ENCODE measurements around the gene DMAC1.

The DMAC1 gene

GRCh38 chr9:7816021-7816420 is 16.4 kb upstream of the DMAC1 start:
- TF ChIP-seq, protein P1, sequence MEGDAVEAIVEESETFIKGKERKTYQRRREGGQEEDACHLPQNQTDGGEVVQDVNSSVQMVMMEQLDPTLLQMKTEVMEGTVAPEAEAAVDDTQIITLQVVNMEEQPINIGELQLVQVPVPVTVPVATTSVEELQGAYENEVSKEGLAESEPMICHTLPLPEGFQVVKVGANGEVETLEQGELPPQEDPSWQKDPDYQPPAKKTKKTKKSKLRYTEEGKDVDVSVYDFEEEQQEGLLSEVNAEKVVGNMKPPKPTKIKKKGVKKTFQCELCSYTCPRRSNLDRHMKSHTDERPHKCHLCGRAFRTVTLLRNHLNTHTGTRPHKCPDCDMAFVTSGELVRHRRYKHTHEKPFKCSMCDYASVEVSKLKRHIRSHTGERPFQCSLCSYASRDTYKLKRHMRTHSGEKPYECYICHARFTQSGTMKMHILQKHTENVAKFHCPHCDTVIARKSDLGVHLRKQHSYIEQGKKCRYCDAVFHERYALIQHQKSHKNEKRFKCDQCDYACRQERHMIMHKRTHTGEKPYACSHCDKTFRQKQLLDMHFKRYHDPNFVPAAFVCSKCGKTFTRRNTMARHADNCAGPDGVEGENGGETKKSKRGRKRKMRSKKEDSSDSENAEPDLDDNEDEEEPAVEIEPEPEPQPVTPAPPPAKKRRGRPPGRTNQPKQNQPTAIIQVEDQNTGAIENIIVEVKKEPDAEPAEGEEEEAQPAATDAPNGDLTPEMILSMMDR (IDR thresholded peaks at IDR 0.05) = no peak
- no peaks in the 10 kb centered on the region for H3K9me3 ChIP-seq
- H3K4me1 ChIP-seq = no peaks in the 10 kb centered on the region
- no peaks in the 10 kb centered on the region for H3K36me3 ChIP-seq
- H3K27me3 ChIP-seq = no peaks in the 10 kb centered on the region
- DNase-seq = no peak
- H3K27ac ChIP-seq = no peak overlapping the region
- intact Hi-C loops (cut with DNase I; ENCODE audit: low total_unique reads) = no loop called here
- H3K4me3 ChIP-seq = no peak overlapping the region

DNA sequence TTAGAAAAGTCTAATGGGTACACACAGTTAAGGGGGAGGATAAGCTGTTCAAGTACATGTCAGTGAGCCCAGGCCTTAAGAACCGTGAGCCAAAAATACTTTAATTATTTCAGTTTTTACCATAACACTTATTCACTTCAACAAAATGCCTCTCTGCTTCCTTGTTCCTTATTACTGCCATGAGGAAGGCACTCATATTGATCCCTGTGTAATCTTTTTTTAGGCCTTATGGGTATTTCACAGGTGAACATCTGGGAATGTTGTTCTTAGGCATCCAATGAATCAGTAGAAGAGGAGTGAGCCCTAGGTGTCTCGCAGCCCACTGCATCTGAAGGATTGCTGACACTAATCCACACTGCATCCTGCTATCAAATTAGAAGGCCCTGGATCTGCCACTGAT is 13.5 kb upstream of the DMAC1 start:
- Histone ChIP-seq H3K27ac (no peak overlapping the region), H3K36me3 (no peaks in the 10 kb centered on the region), H3K4me1 (no peaks in the 10 kb centered on the region), H3K4me3 (no peak overlapping the region), H3K27me3 (no peaks in the 10 kb centered on the region), H3K9me3 (no peaks in the 10 kb centered on the region)
- TF ChIP-seq, protein P1 (IDR thresholded peaks at IDR 0.05) = no peak
- intact Hi-C loops (cut with DNase I; ENCODE audit: low total_unique reads) = no loop called here
- no peak for DNase-seq

DNA sequence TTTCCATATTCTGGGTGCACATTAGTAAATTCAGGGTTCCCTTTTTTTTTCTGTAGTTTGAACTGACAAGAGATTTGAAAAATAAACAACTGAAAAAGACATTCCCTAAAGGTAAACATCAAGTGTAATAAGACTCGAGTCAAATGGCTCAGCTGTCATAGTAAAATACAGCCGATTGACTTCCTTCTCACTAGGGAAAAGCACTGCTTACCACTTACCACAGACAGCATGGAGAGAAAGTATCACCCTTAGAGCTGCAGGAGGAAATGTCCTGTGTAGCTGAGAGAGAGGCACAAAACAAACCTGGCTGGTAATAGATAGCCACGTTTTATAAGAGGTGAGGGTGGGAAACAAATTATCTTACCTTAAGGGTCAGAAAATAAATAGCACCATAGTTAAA is 12.1 kb upstream of the DMAC1 start:
- no peaks in the 10 kb centered on the region for H3K27me3 ChIP-seq
- intact Hi-C loops (cut with DNase I; ENCODE audit: low total_unique reads) = no loop called here
- TF ChIP-seq, protein P1 (IDR thresholded peaks at IDR 0.05) = no peak
- H3K4me1 ChIP-seq = no peaks in the 10 kb centered on the region
- H3K27ac ChIP-seq = no peak overlapping the region
- no peaks in the 10 kb centered on the region for H3K9me3 ChIP-seq
- no peak overlapping the region for H3K4me3 ChIP-seq
- H3K36me3 ChIP-seq = no peaks in the 10 kb centered on the region
- DNase-seq = no peak

DNA sequence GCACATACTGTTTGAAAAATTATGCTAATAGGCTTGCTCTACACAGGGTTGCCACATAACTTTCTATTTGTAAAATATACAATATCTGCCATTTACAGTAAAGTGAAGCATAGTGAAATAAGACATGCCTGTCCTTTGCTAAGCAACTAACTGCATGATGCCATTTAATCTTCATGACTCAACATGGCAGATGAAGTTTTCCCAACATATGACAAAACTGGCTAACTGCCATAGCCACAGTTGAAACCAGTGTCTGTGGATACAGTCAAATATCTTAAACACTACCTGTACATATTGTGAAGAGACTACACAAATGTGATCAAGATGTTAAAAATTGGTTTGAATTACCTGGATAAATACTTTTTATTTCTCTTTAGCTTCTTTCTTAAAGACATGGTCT is 3.1 kb upstream of the DMAC1 start:
- Histone ChIP-seq H3K36me3 (no peaks in the 10 kb centered on the region), H3K9me3 (no peaks in the 10 kb centered on the region), H3K4me3 (no peak overlapping the region), H3K27me3 (no peaks in the 10 kb centered on the region), H3K4me1 (peaks cover 0 to 15% (median 8%) of the 10 kb centered on the region in 4 donors), H3K27ac (no peak overlapping the region)
- TF ChIP-seq, protein P1 (IDR thresholded peaks at IDR 0.05) = no peak
- DNase-seq = no peak
- intact Hi-C loops (cut with DNase I; ENCODE audit: low total_unique reads) = no loop called here

GRCh38 chr9:7799944-7800285 is 337 bp upstream of the DMAC1 start:
- no peaks in the 10 kb centered on the region for H3K9me3 ChIP-seq
- peaks cover 0 to 15% (median 8%) of the 10 kb centered on the region in 4 donors for H3K4me1 ChIP-seq
- no peaks in the 10 kb centered on the region for H3K27me3 ChIP-seq
- H3K27ac ChIP-seq = peak overlapping the region; percentile 77 to 83
- TF ChIP-seq, protein P1 (IDR thresholded peaks at IDR 0.05) = no peak
- intact Hi-C loops (cut with DNase I; ENCODE audit: low total_unique reads) = no loop called here
- H3K4me3 ChIP-seq = peak overlapping the region; percentile 63 to 91
- H3K36me3 ChIP-seq = peaks cover 3 to 13% (median 6%) of the 10 kb centered on the region in 3 donors
- no peak for DNase-seq

DNA sequence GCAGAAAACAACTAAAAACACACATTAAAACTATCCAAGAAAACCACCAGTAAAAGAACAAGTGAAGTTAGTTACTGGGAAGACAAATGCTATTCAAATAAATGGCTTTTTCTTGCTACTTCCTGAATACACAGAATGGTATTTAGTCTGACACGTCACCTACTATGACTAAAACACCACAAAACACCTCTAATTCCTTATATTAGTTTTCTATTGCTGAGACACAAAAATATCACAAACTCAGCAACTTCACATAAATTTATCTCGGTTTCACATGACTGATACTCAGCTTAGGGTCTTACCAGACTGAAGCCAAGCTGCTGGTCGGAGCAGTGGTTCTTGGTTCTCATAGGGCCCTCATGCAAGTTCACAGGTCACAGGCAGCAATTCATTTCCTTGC is 5.4 kb downstream of the DMAC1 start:
- Histone ChIP-seq H3K27me3 (no peaks in the 10 kb centered on the region), H3K9me3 (no peaks in the 10 kb centered on the region), H3K4me3 (no peak overlapping the region), H3K36me3 (peaks cover 3 to 36% (median 14%) of the 10 kb centered on the region in 3 donors), H3K4me1 (peaks cover 0 to 11% (median 6%) of the 10 kb centered on the region in 4 donors), H3K27ac (no peak overlapping the region)
- no peak for DNase-seq
- intact Hi-C loops (cut with DNase I; ENCODE audit: low total_unique reads) = no loop called here
- TF ChIP-seq, protein P1 (IDR thresholded peaks at IDR 0.05) = no peak
